DND-41 (cell line): ENCODE measurements around the gene EML1.

ENCODE experiments used
- EZH2 ChIP-seq: IDR thresholded peaks from 3 replicates; pipeline ENCODE4 v1.6.1; 2012; ENCODE audit warnings: borderline replicate concordance, low read depth, mild to moderate bottlenecking, moderate library complexity, low read length, inconsistent platforms; ENCODE audit not compliant: severe bottlenecking
- TF ChIP-seq, protein P1 (sequence below): IDR thresholded peaks from 2 replicates; pipeline ENCODE4 v1.5.1; 2012; ENCODE audit warnings: borderline replicate concordance, low read length, moderate library complexity, mild to moderate bottlenecking; ENCODE audit not compliant: poor library complexity, severe bottlenecking; ENCODE audit errors: extremely low read depth

DNA sequence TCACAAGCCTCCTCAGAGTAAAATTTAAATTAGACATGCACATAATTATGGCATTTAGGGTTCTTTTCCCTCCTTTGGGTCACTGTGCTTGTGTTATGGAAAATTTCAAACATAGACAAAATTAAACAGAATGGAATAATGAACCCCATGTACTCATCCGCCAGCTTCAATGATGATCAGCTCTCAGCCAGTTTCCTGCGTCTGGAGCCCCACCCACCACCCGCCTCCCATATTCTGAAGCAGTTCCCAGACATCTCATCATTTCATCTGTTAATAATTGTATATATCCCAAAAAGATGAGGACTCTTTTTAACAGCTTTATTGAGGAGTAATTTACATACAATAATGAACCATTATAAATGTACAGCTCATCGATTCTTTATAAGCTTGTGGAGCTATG, 128.2 kb downstream of the EML1 start:
- TF ChIP-seq, protein P1, sequence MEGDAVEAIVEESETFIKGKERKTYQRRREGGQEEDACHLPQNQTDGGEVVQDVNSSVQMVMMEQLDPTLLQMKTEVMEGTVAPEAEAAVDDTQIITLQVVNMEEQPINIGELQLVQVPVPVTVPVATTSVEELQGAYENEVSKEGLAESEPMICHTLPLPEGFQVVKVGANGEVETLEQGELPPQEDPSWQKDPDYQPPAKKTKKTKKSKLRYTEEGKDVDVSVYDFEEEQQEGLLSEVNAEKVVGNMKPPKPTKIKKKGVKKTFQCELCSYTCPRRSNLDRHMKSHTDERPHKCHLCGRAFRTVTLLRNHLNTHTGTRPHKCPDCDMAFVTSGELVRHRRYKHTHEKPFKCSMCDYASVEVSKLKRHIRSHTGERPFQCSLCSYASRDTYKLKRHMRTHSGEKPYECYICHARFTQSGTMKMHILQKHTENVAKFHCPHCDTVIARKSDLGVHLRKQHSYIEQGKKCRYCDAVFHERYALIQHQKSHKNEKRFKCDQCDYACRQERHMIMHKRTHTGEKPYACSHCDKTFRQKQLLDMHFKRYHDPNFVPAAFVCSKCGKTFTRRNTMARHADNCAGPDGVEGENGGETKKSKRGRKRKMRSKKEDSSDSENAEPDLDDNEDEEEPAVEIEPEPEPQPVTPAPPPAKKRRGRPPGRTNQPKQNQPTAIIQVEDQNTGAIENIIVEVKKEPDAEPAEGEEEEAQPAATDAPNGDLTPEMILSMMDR = no peak
- TF ChIP-seq EZH2 = no peak
